K562 (cell line): ENCODE data around the gene FSCN2. TPM values are rescaled to one million over a fixed set of nuclear protein-coding genes. Genes with fewer than 3 reads are reported as not detected.

Source experiments
- ARID1B ChIP-seq: fragments of 450-650 bp; IDR thresholded peaks from 2 replicates; pipeline ENCODE4 v1.6.1; 2016; ENCODE audit warnings: antibody characterized with exemption, mild to moderate bottlenecking, inconsistent platforms
- BDP1 ChIP-seq: IDR thresholded peaks from 3 replicates; pipeline ENCODE4 v1.6.1; 2011; ENCODE audit not compliant: insufficient read length, insufficient read depth
- CBFA2T2 ChIP-seq: fragments of 450-650 bp; conservative IDR thresholded peaks from 2 replicates; pipeline ENCODE4 v1.6.1; 2017; ENCODE audit warnings: mild to moderate bottlenecking
- CBX8 ChIP-seq: fragments of 200-600 bp; sonication (generic); IDR thresholded peaks from 2 replicates; pipeline ENCODE4 v1.6.1; 2012; ENCODE audit warnings: borderline replicate concordance, mixed run types, low read depth, mild to moderate bottlenecking, moderate library complexity, mixed read lengths, low read length, control low read depth, inconsistent platforms; ENCODE audit not compliant: poor library complexity, severe bottlenecking; ENCODE audit errors: extremely low read depth
- CEBPG ChIP-seq, 3 experiments: fragments of 200-800 bp in 1 of 3; sonication (Bioruptor generic) in 1 of 3; sonication (generic) in 1 of 3; formaldehyde crosslinking in 1 of 3; IDR thresholded peaks in 2 of 3; conservative IDR thresholded peaks in 1 of 3; 2 replicates each; pipeline versions ENCODE4 v1.6.1 to v1.8.0; 2016 to 2022; ENCODE audit warnings: missing compliant biosample characterization in 2 of 3, missing genetic modification characterization in 2 of 3, mild to moderate bottlenecking in 1 of 3, missing genetic modification reagents in 1 of 3
- GTF2A2 ChIP-seq: IDR thresholded peaks from 2 replicates; pipeline ENCODE4 v1.6.1; 2016; ENCODE audit warnings: mild to moderate bottlenecking, missing genetic modification characterization, missing compliant biosample characterization
- NFIX ChIP-seq: fragments of 250-450 bp; sonication (Bioruptor Pico); IDR thresholded peaks from 2 replicates; pipeline ENCODE4 v1.4.0; 2020; ENCODE audit warnings: low read depth, mild to moderate bottlenecking, moderate library complexity
- PYGO2 ChIP-seq: fragments of 450-650 bp; IDR thresholded peaks from 2 replicates; pipeline ENCODE4 v1.6.1; 2016; ENCODE audit warnings: mild to moderate bottlenecking, missing genetic modification characterization, moderate library complexity, missing compliant biosample characterization
- RFX5 ChIP-seq: IDR thresholded peaks from 2 replicates; pipeline ENCODE4 v1.6.1; 2011; ENCODE audit warnings: low read depth, mild to moderate bottlenecking, improper control_type of control experiment, low read length
- RUNX1 ChIP-seq: sonication (generic); IDR thresholded peaks from 2 replicates; pipeline ENCODE4 v1.6.1; 2016; ENCODE audit warnings: antibody characterized with exemption, low read depth
- SMARCA4 ChIP-seq: fragments of 450-650 bp; IDR thresholded peaks from 2 replicates; pipeline ENCODE4 v1.6.1; 2016
- SMARCC2 ChIP-seq: fragments of 450-650 bp; IDR thresholded peaks from 2 replicates; pipeline ENCODE4 v1.6.1; 2017; ENCODE audit warnings: antibody characterized with exemption, moderate library complexity, mild to moderate bottlenecking, low read depth
- TOE1 ChIP-seq, 2 experiments: fragments of 450-650 bp in 1 of 2; sonication (generic) in 1 of 2; formaldehyde crosslinking in 1 of 2; IDR thresholded peaks; 2 replicates each; pipeline versions ENCODE4 v1.7.1 to v1.8.0; 2016 to 2022; ENCODE audit warnings: borderline replicate concordance in 2 of 2, mild to moderate bottlenecking in 2 of 2, antibody characterized with exemption in 1 of 2, inconsistent platforms in 1 of 2, low read depth in 1 of 2, missing genetic modification reagents in 1 of 2, moderate library complexity in 1 of 2
- ZNF12 ChIP-seq: sonication (generic); formaldehyde crosslinking; IDR thresholded peaks from 2 replicates; pipeline ENCODE4 v1.4.0; 2020; ENCODE audit warnings: mild to moderate bottlenecking, missing genetic modification reagents
- ZSCAN32 ChIP-seq: fragments of 450-650 bp; formaldehyde crosslinking; IDR thresholded peaks from 2 replicates; pipeline ENCODE4 v1.4.0; 2020; ENCODE audit warnings: mild to moderate bottlenecking, moderate library complexity
- polyA plus RNA-seq, 8 experiments: library from polyadenylated mRNA; depleted of rRNA in 4 of 8; stranded (reverse) in 5 of 8; unstranded in 3 of 8; fragments of >200 nt; fragmentation: Nextera tagmentation in 2 of 8; fragmentation: Illumina TruSeq in 1 of 8; extraction: Ambion mirVana in 2 of 8; extraction: Trizol in 1 of 8; gene quantifications; 2 replicates each; pipeline versions ENCODE4 v1.2.1 to v1.2.3, GENCODE V29; 2011 to 2014; ENCODE audit warnings: inconsistent platforms in 1 of 8, missing spikeins in 1 of 8
- total RNA-seq, 7 experiments: library from RNA; depleted of rRNA in 6 of 7; stranded (reverse); fragments of >200 nt in 6 of 7; fragmentation: Illumina TruSeq in 2 of 7; extraction: Trizol in 2 of 7; gene quantifications; 2 replicates each; pipeline versions ENCODE4 v1.2.1 to v1.2.3, GENCODE V29; 2011 to 2021; ENCODE audit warnings: low replicate concordance in 1 of 7
- TF ChIP-seq, protein P1 (sequence below): sonication (generic); formaldehyde crosslinking; IDR thresholded peaks from 2 replicates; pipeline ENCODE4 v1.8.0; 2022; ENCODE audit warnings: mild to moderate bottlenecking, missing genetic modification reagents
- TF ChIP-seq, protein P2 (sequence below): sonication (generic); formaldehyde crosslinking; IDR thresholded peaks from 2 replicates; pipeline ENCODE4 v1.8.0; 2022; ENCODE audit warnings: missing genetic modification reagents, mild to moderate bottlenecking, moderate library complexity, borderline replicate concordance
- TF ChIP-seq, protein P3 (sequence below): fragments of 250-450 bp; sonication (Bioruptor Pico); IDR thresholded peaks from 2 replicates; pipeline ENCODE4 v1.6.1; 2021; ENCODE audit warnings: mild to moderate bottlenecking
- TF ChIP-seq, protein P4 (sequence below): sonication (generic); formaldehyde crosslinking; IDR thresholded peaks from 2 replicates; pipeline ENCODE4 v1.5.0; 2020; ENCODE audit warnings: missing genetic modification reagents

Gene FSCN2
- total and polyA plus RNA-seq, 9 of the 15 experiments (the other 6 are each of a cell fraction or from before 2014, with no cell fraction given) = 0.08 TPM; not detected in 8

DNA sequence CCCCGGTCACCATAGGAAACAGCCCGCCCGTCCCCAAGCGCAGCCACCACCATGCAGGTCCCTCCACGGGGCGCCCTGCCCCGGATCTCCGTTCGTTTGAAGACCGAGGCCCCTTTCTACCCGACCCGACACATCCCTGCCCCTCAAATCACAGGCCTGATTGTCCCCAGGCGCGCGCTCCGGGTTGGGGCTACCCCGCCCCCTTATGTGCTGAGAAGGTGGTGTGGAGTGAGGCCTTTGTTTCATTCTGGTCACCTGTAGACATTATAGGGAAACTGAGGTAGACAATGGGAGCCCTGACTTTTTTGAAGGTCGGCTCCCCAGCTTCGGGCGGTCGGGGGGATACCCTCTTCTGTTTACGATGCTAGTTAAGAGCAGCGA, 14.8 kb upstream of the FSCN2 start (continued):
- TF ChIP-seq ARID1B = 0 out of 2 replicates have a peak, but pooled peaks have one; percentile 8
- no peak for TF ChIP-seq CBFA2T2
- TF ChIP-seq, protein P1, sequence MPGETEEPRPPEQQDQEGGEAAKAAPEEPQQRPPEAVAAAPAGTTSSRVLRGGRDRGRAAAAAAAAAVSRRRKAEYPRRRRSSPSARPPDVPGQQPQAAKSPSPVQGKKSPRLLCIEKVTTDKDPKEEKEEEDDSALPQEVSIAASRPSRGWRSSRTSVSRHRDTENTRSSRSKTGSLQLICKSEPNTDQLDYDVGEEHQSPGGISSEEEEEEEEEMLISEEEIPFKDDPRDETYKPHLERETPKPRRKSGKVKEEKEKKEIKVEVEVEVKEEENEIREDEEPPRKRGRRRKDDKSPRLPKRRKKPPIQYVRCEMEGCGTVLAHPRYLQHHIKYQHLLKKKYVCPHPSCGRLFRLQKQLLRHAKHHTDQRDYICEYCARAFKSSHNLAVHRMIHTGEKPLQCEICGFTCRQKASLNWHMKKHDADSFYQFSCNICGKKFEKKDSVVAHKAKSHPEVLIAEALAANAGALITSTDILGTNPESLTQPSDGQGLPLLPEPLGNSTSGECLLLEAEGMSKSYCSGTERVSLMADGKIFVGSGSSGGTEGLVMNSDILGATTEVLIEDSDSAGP (CRISPR knock-in tag) = 0 out of 2 replicates have a peak, but pooled peaks have one; percentile 39
- TF ChIP-seq TOE1 (IDR thresholded peaks at IDR 0.05; ENCODE audit: borderline replicate concordance) = no peak
- TF ChIP-seq TOE1 (CRISPR knock-in tag; IDR thresholded peaks at IDR 0.05; ENCODE audit: borderline replicate concordance, low read depth) = no peak
- no peak for TF ChIP-seq RUNX1
- TF ChIP-seq NFIX (CRISPR knock-in tag) = no peak
- TF ChIP-seq SMARCC2 = no peak
- TF ChIP-seq ZNF12 (CRISPR knock-in tag) = no peak
- no peak for TF ChIP-seq ZSCAN32 (CRISPR knock-in tag)
- TF ChIP-seq, protein P2, sequence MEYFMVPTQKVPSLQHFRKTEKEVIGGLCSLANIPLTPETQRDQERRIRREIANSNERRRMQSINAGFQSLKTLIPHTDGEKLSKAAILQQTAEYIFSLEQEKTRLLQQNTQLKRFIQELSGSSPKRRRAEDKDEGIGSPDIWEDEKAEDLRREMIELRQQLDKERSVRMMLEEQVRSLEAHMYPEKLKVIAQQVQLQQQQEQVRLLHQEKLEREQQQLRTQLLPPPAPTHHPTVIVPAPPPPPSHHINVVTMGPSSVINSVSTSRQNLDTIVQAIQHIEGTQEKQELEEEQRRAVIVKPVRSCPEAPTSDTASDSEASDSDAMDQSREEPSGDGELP (CRISPR knock-in tag) = peak; percentile 43
- no peak for TF ChIP-seq BDP1
- no peak for TF ChIP-seq CEBPG (CRISPR knock-in tag; IDR thresholded peaks at IDR 0.05)
- TF ChIP-seq CEBPG (tag; conservative IDR thresholded peaks at IDR 0.05 in 1 of 2, IDR thresholded peaks at IDR 0.05 in 1 of 2) = no peak
- TF ChIP-seq RFX5 = no peak
- TF ChIP-seq, protein P3, sequence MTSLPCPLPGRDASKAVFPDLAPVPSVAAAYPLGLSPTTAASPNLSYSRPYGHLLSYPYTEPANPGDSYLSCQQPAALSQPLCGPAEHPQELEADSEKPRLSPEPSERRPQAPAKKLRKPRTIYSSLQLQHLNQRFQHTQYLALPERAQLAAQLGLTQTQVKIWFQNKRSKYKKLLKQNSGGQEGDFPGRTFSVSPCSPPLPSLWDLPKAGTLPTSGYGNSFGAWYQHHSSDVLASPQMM (CRISPR knock-in tag) = no peak
- no peak for TF ChIP-seq CBX8
- TF ChIP-seq, protein P4, sequence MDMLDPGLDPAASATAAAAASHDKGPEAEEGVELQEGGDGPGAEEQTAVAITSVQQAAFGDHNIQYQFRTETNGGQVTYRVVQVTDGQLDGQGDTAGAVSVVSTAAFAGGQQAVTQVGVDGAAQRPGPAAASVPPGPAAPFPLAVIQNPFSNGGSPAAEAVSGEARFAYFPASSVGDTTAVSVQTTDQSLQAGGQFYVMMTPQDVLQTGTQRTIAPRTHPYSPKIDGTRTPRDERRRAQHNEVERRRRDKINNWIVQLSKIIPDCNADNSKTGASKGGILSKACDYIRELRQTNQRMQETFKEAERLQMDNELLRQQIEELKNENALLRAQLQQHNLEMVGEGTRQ (CRISPR knock-in tag) = no peak
- 0 out of 2 replicates have a peak, but pooled peaks have one; percentile 25 for TF ChIP-seq SMARCA4
- no peak for TF ChIP-seq PYGO2 (tag)
- TF ChIP-seq GTF2A2 = no peak
